Neural progenitor cell (in vitro differentiated cells): Measurements from ENCODE around the gene SCGB2A2.

Source experiments
- CTCF ChIP-seq: fragments of 200-600 bp; sonication (generic); IDR thresholded peaks from 2 replicates; pipeline ENCODE4 v1.5.1; 2017; ENCODE audit warnings: antibody characterized with exemption, mild to moderate bottlenecking
- EZH2 ChIP-seq: fragments of 200-600 bp; sonication (generic); IDR thresholded peaks from 2 replicates; pipeline ENCODE4 v1.6.1; 2017; ENCODE audit warnings: antibody characterized with exemption, mild to moderate bottlenecking, moderate library complexity

- TF ChIP-seq CTCF (no peak), EZH2 (no peak)
These were observed 31.8 kb upstream of the SCGB2A2 start for GRCh38 chr11:62238151-62238550.
